GM18909 (cell line): Measurements from ENCODE around the gene SERPINA3.

ENCODE experiments used
- ATAC-seq: cut with Tn5 transposase; IDR thresholded peaks from one replicate; pipeline ENCODE4 v1.9.1; 2021; ENCODE audit warnings: mild to moderate bottlenecking; ENCODE audit not compliant: unreplicated experiment, poor library complexity

The SERPINA3 gene

DNA sequence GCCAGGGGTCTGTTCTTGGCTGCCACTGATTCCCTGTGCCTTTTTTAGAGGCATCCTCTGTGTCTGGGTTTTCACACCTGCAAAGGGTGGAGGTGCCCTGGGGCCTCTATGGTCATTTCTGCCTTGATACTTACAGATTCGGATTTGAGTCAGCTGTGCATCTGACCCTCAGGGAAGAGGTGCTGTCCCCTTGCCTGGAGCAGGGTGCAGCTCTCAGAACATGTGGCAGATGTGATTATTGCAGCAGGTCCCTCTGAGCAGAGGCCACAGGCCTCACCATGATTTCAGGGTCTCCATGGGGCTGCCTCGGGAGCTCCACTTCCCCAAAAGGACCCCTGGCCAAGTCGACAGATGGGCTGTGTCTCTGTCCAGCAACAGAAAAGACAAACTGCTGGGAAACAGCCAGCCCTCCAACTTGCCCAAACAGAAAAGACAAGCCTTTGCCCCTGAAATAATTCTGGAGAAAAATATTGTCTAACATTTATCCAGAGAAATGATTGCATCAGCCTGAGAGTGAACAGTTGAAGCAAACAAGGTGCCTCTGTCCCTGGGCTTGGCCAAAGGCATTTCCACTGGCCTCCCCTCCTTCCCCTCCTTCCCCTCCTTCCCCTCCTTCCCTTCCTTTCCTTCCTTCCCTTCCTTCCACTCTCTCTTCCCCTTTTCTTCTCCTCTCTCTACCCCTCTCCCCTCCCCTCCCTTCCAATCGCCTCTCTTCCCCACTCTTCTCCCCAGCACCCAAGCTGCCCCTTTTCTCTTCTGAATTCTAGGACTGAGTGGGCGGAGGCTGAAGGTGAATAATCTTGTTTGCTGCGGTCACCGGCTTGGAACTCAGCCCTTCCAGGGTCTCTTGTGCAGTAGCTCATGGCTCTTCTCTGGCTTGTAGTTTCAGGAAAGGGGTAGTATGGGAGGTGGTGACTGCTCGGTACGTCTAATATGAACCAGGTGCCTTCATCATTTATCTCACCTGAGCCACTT, 676 bp downstream of the SERPINA3 start:
- no peak for ATAC-seq

GRCh38 chr14:94613720-94614644, 1.8 kb downstream of the SERPINA3 start:
- ATAC-seq = no peak

- no peak for ATAC-seq
Measured at GRCh38 chr14:94614802-94615201, 2.6 kb downstream of the SERPINA3 start.

- ATAC-seq = no peak
Measured at GRCh38 chr14:94615254-94615653, 3.1 kb downstream of the SERPINA3 start.

GRCh38 chr14:94615823-94616570, 3.8 kb downstream of the SERPINA3 start:
- ATAC-seq = no peak

GRCh38 chr14:94617366-94617941, 5.3 kb downstream of the SERPINA3 start:
- ATAC-seq = no peak

DNA sequence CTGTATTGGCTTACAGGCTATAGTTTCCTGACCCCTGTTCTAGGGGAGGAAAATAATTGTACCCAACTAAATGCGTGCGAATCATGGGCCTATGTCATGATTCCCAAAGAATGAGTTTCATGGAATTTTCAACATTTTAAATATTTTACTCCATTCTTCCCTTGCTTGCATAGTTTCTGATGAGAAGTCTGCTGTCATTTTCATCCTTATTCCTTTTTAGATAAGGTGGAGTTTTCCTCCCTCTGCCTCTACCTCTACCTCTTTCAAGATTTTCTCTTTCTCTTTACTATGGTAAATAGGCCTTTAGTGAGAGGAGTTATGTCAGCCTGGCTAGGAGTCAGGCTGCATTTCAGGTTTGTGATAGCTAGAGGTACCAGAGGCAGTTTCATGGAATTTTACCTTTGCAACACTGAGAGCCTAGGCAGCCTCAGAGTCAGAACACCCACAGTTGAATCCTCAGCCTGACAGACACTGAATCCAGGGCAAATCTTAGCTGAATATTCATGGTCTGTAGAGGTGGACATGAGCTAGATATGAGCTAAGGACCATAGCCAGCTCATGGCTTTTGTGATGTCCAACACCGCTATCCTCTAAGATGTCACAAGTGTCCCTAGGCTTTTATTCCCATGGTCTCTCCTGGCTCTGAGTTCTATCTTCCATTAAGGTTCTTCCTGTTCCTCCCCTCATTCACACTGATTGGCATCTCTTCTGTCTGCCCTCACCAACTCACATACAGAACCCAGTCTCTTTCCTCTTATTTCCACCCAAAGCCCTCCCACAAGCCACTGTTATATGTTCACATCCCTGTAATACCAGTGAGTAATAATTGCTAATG, 6.0 kb downstream of the SERPINA3 start:
- no peak for ATAC-seq

DNA sequence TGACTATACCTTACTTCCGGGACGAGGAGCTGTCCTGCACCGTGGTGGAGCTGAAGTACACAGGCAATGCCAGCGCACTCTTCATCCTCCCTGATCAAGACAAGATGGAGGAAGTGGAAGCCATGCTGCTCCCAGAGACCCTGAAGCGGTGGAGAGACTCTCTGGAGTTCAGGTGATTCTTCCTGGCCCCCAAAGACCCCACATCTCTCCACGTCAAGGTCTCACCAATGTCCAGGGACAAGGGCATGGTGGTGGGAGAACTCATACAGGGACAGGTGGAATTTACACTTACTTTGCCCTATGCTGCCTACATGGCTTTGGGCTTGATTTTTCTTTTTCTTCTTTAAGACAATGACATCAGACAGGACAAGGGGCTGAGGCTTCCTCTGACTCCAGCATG, 7.1 kb downstream of the SERPINA3 start:
- no peak for ATAC-seq

GRCh38 chr14:94620597-94620996, 8.4 kb downstream of the SERPINA3 start:
- ATAC-seq = no peak

DNA sequence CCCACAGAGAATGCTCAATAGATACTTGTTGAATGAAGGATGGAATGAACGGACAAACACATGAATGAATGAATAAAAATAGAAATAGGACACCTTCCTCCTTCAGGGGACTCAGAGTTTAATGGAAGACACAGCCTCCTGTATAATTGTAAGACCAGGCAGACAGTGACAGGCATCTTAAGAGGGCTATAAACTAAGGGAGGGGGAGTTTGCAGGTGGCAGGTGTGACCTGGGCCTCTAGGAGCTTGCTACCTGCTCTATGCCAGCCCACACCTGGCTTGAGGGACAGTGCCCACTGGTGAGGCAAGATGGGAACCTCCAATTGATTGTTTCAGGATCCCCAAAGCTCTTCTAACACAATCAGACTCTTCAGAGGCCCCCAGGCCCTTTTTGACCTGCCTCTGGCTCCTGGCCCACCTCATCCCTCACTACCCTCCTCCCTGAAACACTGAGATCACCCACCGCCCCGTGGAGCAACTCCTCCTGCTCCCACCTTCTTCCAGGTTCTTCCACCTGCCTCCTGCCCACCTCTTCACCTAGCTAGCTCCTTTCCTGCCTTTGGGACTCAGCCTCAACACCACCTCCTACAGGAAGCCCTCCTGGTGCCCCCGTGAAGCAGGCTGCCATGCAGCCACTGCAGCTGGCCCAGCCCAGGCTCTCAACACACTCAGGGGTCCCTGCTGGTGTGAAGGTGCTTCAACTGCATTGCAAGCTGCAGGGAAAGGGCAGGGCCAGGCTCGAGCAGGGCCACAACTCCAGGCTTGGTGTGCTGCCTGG, 9.4 kb downstream of the SERPINA3 start:
- ATAC-seq = no peak

GRCh38 chr14:94622653-94623421, 10.6 kb downstream of the SERPINA3 start:
- no peak for ATAC-seq

GRCh38 chr14:94623422-94623809, 11.2 kb downstream of the SERPINA3 start:
- no peak for ATAC-seq

DNA sequence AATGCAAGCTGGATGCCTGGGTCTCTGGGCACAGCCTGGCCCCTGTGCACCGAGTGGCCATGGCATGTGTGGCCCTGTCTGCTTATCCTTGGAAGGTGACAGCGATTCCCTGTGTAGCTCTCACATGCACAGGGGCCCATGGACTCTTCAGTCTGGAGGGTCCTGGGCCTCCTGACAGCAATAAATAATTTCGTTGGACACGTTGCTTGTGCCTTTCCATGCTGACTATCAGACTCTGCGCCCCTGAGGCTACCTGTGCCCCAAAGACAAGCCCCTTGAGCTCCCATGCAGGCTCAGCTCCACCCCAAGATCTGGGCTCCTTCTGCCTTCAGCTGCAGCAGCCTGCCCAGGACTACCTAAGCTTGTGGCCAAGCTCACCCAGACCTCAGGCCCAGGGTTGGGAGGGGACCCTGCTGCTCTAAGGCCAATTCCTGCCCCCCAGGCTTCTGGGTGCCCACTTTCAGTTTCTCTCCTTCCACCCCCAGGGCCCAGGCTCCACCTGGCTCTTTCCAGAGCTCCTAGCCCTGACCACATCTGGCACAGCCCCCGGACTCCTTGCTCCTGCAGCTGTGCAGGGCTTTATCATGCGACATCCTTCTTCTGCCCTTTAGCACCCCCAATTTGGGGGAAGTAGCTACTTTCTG, 11.8 kb downstream of the SERPINA3 start:
- ATAC-seq = no peak

- ATAC-seq = no peak
Measured at GRCh38 chr14:94624537-94625352, 12.6 kb downstream of the SERPINA3 start.

- no peak for ATAC-seq
Measured at GRCh38 chr14:94625353-94625635, 13.1 kb downstream of the SERPINA3 start.

GRCh38 chr14:94628578-94628977, 16.4 kb downstream of the SERPINA3 start:
- ATAC-seq = no peak

GRCh38 chr14:94630396-94630795, 18.2 kb downstream of the SERPINA3 start:
- ATAC-seq = no peak
